Sciatic nerve (tissue), 2 donors: ENCODE results near the gene PRDM7. TPM values are rescaled to one million over a fixed set of nuclear protein-coding genes. Genes with fewer than 3 reads are reported as not detected.
"Not testable (repeated sequence)": the region's sequence is repeated elsewhere in the genome, so short reads cannot be mapped to it uniquely, and the experiment has no call there.

ENCODE experiments used
- ATAC-seq: fragments of 200-7000 bp; cut with Tn5 transposase; one replicate; pipeline ENCODE4 v1.9.1; 2020; ENCODE audit warnings: mild to moderate bottlenecking, moderate library complexity
- DNase-seq: peaks from one replicate; pipeline ENCODE4 v3.0.0-alpha.2; 2020; ENCODE audit warnings: low spot score
- intact Hi-C: fragments of 100-400 bp; cut with DNase I; formaldehyde crosslinking; loops from one replicate; pipeline ENCODE4 v1.14.2; 2022
- total RNA-seq: library from RNA; stranded (reverse); fragmentation: NEBNext Ultra II Directional; extraction: Animal tissue kit (Norgen Biotek cat#: 25700); gene quantifications from one replicate; pipeline ENCODE4 v1.2.1, GENCODE V29; 2021
- donor health status: DM: no; HTN: no; CAD: no.
- donor health status: DM: no; HTN: no; CAD: no.

Gene PRDM7
- not detected for total RNA-seq

DNA sequence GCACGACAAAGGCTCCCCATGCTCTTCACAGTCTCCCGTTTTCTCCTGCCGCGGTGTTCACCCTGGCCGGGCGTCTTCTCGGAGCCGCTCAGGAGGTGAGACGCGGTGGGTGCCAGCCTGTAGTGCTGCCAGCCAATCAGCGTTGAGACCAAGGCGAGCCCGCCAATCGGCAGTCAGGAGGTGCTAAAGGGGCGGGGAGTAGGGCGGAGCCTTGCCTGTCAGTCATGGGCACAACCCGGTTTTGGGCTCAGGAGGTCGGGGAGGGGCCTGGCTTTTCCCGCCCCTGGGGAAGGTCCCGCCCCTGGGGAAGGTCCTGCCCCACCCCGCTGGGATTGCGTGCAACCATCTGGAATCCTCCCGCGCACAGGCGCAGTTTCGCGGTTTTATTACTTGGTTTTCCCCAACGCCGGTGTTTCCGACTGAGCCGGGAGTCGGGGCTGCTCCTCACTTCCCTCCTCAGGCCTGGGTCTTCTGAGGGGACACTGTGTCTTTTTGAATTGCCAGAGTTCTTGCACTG lies at the start of gene PRDM7:
Gene PRDM7 (minus strand): TSS at position 92 of the 517 bp plus-strand sequence. CDS start 1,421 bp downstream, outside the sequence.
- intact Hi-C loops, result no loop called here
- DNase-seq (peak; percentile 93), ATAC-seq (peak; percentile 96)

DNA sequence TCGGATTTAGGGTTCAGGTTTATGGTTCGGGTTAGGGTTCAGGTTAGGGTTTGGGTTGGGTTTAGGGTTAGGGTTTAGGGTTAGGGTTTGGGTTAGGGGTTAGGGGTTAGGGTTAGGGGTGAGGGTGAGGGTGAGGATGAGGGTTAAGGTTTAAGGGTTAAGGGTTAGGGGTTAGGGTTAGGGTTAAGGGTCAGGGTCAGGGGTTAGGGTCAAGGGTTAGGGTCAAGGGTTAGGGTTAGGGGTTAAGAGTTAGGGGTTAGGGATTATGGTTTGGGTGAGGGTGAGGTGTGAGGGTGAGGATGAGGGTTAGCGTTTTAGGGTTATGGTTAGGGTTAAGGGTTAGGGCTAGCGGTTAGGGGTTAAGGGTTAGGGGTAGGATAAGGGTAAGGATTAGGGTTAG lies 44.7 kb upstream of the PRDM7 start:
- DNase-seq, intact Hi-C loops, ATAC-seq: not testable (repeated sequence)

DNA sequence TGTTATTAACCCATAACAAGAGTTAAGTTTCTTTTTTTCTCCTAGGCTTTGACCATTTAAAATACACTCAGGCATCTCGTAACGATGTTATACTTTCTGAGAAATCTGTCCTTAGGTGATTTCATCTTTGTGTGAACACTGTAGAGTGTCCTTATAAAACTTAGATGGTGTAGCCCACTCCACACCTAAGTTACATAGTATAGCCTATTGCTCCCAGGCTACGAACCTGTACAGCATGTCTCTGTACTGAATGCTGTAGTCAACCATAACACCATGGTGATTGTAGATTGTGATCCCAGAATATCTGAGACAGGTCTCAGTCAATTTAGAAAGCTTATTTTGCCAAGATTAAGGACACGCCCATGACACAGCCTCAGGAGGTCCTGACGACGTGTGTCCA lies 30.5 kb upstream of the PRDM7 start:
- DNase-seq, ATAC-seq, intact Hi-C loops: not testable (repeated sequence)

DNA sequence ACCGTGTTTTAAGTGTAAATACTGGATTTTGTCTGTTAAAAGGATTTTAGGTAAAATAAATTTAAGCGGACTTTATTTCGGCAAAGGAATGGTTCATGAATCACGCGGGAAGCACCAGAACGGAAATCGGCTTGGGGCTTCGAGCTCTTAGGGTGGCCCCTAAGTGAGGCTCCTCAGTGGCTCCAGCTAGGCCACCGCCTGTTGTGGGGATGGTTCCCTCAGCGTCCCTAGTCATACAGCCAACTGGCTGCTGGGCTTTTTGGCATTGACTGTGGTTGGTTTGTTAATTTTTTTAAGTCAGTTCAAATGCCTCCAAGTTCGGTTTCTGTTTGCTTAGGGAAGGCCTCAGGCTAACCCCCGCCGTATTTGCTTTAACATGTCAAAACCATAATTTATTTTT lies 29.9 kb upstream of the PRDM7 start:
- intact Hi-C loops, ATAC-seq, DNase-seq: not testable (repeated sequence)

DNA sequence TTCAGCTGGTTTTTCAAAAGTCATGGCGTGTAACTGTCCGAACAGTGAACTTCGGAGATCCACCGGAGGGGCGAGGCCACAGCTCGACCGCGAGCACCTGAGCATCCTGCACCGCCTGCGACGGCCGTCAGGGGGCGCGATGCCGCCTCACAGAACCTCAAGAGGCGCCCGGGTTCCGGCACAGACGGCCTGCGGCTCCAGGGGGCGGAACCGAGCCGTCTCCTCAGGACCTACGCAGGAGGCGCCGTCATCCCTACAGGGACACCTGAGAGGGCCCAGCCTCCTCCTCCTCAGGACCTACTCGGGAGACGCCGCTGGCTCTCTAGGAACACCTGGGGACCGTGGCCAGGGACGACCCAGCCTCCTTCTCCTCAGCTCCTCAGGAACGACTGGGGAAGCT lies 29.1 kb upstream of the PRDM7 start:
- ATAC-seq, intact Hi-C loops, DNase-seq: not testable (repeated sequence)

DNA sequence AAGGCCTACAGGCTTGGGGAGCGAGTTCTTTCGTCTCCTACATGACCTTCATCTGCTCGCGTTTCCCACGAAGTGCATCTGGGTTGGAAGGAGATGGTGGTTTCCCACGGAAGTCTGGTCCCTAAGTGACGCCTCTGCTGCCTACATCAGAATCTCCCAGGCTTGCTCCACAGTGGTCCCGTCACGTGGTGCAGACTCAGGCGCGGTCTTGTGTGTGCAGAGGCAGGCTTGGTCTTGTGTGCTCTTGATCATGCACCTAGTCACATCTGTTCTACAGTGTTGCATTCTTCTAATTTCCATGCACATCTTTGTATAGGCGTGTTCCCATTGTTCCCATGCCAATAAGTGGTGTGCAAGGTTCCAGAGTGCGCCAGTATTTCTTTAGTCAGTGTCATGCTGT lies 27.6 kb upstream of the PRDM7 start:
- DNase-seq, intact Hi-C loops, ATAC-seq: not testable (repeated sequence)

DNA sequence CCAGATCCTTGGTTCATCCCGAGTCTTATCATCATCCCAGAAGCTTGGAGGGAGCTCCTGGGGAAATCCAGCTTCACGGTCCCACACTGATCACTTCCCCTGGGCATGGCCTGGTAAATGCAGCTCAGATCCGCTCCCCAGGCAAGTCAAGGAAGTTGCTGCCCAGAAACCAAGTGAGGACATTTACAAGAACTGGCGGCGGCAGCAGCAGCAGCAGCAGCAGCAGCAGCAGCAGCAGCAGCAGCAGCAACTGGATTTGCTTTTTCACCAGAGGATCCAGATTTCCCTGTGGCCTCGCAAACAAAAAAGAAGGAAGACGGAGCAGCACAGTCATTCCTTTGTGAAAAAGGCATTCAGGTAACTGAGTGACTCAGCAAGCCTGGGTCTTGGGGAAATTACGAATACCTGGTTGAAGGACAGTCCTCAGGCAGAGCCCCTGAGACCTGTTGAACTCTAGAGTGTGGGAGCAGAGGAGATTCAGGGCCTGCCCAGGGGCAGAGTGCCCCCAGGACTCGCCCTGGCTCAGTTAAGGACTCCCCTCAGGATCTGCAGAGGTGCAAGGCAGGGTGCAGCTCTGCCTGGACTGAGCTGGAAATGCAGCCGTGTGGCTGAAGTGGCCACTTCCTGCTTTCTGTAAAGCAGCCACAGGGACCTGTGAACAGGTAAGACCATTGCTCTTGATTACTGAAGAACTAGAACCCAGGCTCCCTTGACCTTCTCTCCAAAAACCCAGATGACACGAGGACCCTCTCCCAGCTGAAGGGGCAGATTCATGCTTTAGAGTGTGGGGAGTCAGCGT lies 25.2 kb upstream of the PRDM7 start:
- intact Hi-C loops, DNase-seq, ATAC-seq: not testable (repeated sequence)

DNA sequence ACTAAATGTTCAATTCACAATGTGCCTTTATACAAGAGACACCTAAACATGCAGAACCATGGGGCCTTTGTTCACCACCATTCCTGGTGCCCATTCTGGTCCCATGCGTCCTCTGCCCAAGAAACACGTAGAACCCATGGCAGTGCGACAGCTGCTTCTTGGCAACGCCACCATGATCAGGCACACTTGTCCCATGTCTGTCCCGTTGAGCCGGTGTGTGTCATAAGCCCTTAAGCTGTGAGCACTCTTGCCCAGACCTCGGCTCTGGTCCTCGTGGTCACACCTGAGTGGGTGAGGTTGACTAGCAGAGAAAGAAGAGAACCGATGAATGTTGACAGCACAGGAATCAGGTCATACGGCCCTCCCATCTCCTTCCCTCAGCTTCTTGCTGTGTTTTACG lies 24.2 kb upstream of the PRDM7 start:
- DNase-seq, ATAC-seq, intact Hi-C loops: not testable (repeated sequence)

DNA sequence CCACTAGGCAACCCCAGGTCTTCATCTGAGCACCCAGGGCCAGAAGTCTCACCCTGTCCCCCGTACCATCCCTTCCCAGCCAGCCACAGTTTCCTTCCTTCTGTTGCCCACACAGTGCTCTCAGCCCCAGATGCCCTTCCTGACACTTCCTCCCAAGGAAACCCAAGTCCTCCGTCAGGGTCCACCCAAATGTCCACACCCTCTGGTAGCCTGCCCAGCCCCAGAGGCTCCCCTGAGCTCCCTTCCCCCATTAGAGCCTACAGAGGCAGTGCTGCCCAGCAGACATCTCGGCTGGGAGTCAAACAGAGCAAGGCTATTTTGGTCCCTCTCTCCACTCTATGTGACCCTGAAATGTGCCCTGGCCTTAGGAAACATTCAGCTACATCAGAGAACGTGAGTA lies 23.7 kb upstream of the PRDM7 start:
- intact Hi-C loops, DNase-seq: not testable (repeated sequence)
- ATAC-seq, result peak; percentile 45

DNA sequence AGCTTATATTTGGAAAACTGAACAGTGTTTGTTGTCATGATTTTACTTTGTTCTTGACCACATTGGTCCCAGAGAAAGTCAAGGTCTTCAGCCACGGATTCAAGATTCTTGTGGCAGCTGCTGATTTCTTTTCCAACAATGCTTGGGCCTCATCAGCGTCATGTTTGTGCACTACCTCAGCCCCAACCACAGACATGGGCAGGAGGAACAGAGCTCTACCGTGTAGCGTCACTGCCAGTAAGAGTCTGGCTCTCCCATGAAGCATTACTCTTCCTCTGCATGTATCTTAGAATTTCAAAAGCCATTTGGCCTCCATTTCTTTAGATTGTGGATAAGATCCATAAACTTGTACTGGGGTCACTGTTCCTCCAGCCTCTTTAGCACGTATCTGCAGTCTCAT lies 23.1 kb upstream of the PRDM7 start:
- intact Hi-C loops, DNase-seq, ATAC-seq: not testable (repeated sequence)

DNA sequence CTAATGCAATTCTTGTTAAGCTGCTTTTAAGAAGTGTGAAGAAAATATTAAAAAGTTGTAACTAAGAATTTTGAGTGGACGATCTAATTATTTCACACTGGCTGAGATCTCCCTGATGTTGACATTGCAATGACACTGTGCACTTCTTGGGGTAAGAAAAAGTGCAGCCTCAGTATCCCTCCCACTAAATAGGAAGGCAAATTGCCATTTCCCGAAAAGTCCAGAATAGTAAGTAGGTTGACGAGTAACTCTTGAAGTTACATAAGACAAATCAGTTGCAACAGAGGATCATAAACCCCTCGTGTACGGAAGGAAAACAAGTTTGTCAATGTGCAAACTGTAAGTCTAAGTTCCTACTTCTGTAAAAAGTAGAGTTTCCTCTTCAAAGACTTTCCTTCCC lies 21.8 kb upstream of the PRDM7 start:
- ATAC-seq, result peak; percentile 79
- DNase-seq, intact Hi-C loops: not testable (repeated sequence)

DNA sequence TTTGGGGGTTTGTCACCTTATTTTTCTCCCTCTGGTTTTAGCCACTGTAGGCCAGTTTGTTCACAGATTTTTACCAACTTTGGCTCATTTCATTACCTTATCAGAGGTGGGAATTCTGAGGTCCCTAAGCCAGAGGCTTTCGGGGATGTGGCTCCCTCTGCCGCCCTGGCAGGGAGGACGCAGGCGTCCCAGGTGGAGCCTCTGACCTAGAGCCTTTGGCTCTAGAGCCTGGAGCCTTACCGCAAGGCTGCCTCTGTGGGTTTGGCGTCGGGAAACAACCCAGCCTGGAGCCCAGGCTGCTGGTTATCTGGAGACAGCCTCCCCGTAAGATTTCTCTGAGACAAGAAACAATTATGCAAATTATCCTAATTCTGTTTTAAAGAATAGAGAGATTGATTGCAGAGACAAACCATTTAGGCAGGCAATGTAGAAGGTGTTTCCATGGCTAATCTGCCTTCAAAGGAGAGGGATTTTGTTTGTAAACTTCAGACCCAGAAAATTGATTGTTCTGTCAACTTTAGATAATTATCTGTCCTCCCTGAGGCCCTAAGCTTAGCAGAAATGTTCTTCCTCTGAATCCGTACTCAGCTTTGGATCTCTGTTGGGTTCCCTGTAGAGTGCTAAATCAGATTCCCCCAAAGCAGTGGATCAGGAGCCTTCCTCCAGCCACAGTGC lies 20.0 kb upstream of the PRDM7 start:
- DNase-seq, ATAC-seq, intact Hi-C loops: not testable (repeated sequence)

DNA sequence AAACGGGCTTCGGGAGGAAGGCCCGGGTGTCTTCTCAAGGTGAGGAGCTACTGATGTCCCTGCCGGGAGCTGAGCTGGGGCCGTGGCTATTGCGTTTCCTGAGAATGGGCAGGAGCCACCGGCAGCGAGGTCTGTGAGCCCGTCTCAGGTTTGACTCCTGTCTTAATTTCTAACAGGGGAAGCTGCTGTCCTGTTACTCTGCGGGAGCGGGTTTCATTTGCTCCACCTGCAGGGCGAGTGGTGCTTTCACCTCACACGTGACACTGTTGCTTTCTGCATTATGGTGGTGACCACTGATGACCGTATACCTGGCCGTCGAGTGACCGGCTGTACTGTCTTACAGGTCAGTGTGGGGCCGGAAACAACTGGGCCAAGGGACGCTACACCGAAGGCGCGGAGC lies 17.7 kb upstream of the PRDM7 start:
- intact Hi-C loops, DNase-seq, ATAC-seq: not testable (repeated sequence)

DNA sequence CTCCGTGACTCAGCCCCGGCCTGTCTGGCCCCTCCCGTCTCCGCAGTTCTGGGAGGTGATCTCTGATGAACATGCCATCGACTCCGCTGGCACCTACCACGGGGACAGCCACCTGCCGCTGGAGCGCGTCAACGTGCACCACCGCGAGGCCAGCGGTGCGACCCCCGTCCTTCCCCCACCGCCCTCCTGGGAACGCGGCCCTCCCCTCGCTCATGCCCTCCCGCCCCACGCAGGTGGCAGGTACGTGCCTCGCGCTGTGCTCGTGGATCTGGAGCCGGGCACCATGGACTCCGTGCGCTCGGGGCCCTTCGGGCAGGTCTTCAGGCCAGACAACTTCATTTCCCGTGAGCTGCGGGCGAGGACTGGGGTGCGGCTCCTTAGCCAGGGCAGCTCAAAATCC lies 17.2 kb upstream of the PRDM7 start:
- DNase-seq, ATAC-seq, intact Hi-C loops: not testable (repeated sequence)

DNA sequence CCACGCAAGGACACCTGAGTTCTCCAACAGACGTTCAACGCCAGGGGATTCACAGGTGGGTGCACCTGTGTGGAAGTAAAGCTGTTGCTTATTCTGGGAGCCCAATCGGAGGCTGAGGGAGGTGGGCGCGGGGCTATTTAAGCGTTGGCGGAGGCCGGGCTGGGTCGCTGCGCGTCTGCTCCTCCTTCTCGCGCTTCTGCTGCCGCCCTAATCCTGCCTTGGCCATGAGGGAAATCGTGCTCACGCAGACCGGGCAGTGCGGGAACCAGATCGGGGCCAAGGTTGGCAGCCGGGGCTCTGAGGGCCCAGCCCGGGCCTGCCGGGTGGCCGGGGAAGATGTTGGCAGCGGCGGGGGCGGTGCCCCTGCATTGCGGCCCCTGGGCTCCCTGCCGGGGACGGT lies 16.7 kb upstream of the PRDM7 start:
- intact Hi-C loops, DNase-seq, ATAC-seq: not testable (repeated sequence)

DNA sequence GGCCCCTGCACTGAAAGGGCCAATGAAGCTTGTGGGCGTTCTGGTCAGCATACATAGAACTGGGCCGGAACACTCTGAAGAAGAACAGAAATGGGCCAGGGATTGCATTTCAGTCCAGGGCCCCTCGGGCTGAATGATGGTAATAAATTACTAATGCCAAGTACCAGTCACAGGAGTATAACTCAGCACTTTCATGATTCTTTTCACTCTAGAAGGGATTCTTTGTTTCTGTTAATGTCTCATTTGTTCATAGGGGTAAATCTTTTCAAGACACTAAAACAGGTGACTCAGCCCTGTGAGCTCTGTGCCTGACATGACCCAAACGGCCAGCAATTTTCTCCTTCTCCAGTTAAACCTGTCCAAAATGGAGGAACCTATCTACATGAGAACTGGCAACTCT lies 15.7 kb upstream of the PRDM7 start:
- ATAC-seq, intact Hi-C loops, DNase-seq: not testable (repeated sequence)

DNA sequence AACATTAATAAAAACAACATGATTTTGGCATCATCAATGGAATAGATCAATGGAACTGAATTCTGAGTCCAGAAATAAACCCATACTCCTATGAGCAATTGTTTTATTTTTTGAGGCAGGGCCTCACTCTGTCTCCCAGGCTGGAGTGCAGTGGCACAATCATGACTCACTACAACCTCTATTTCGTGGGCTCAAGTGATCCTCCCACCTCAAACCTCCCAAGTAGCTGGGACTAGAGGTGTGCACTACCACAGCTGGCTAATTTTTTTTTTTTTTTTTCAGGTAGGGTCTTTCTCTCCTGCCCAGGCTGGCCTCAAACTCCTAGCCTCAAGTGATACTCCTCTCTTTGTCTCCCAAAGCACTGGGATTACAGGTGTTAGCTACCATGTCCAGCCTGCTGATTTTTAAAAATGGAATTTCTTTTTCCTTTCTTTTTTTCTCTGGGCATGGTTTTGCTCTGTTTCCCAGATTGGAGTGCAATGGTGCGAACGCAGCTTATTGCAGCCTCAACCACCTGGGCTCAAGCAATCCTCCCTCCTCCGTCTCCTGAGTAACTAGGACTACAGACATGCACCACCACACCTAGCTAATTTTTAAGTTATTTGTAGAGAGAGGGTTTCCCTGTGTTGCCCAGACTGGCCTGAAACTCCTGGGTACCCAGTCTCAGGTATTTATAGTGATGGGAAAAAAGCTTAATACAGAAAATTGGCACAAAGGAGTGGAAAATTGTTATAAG lies 7.3 kb upstream of the PRDM7 start:
- intact Hi-C loops, result no loop called here
- DNase-seq, result no peak
- ATAC-seq, result no peak

DNA sequence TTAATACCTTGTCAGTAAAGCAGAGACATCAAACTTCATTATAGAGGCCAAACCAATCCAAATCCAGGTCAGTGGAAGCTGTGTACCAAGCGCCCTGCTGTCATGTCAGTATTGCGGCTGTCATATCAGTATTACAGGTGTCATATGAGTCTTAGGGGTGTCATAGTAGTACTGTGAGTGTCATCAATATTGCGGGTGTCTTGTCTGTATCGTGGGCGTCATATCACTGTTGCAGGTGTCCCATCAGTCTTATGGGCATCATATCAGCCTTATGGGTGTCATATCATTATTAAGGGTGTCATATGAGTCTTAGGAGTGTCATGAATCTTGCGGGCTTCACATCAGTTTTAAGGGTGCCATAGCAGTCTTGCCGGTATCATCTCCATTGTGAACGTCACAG lies 6.0 kb upstream of the PRDM7 start:
- ATAC-seq (no peak), DNase-seq (no peak)
- intact Hi-C loops, result no loop called here

DNA sequence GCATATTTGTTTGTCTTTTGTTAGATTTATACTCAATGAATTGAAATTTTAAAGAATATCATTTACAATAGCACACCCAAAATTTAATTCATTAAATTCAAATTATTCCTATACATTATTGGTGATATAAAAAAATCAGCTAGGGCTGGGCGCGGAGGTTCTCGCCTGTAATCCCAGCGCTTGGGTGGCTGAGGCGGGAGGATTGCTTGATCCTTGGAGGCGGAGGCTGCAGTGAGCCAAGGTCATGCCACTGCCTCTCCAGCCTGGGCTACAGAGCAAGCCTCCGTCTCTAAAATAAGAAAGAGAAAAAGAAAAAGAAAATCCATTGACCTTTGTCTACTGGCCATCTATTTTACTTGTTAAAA lies 4.5 kb upstream of the PRDM7 start:
- no peak for DNase-seq
- intact Hi-C loops, result no loop called here
- ATAC-seq, result no peak
